Memory B cell (primary cell): ENCODE data around the gene PLPP1.

Source experiments
- ATAC-seq: fragments of 150-1000 bp; cut with Tn5 transposase; 2 replicates; pipeline ENCODE4 v1.10.0; 2021; ENCODE audit warnings: low read depth, mild to moderate bottlenecking, moderate library complexity
- DNase-seq, 2 donors: peaks; one replicate each; pipeline ENCODE4 v3.0.0; 2022; ENCODE audit warnings: low spot score in 2 of 2
- H3K27ac Mint-ChIP-seq: one replicate; pipeline ENCODE4 v1.8.0; 2022; ENCODE audit warnings: mild to moderate bottlenecking, moderate library complexity, mixed read lengths
- H3K27me3 Mint-ChIP-seq: one replicate; pipeline ENCODE4 v1.8.0; 2022; ENCODE audit warnings: mixed read lengths
- H3K36me3 Mint-ChIP-seq: one replicate; pipeline ENCODE4 v1.8.0; 2022; ENCODE audit warnings: mild to moderate bottlenecking, mixed read lengths
- H3K4me1 Mint-ChIP-seq: one replicate; pipeline ENCODE4 v1.8.0; 2022; ENCODE audit warnings: mixed read lengths
- H3K4me3 Mint-ChIP-seq: one replicate; pipeline ENCODE4 v1.8.0; 2022; ENCODE audit warnings: mild to moderate bottlenecking, moderate library complexity, mixed read lengths
- H3K9me3 Mint-ChIP-seq: one replicate; pipeline ENCODE4 v1.8.0; 2022; ENCODE audit warnings: mixed read lengths

Gene PLPP1

GRCh38 chr5:55441107-55441771, 93.5 kb downstream of the PLPP1 start:
- Mint-ChIP-seq H3K9me3 (no peaks in the 10 kb centered on the region), H3K36me3 (peaks cover 18% of the 10 kb centered on the region), H3K4me1 (no peaks in the 10 kb centered on the region), H3K27me3 (no peaks in the 10 kb centered on the region), H3K4me3 (no peak overlapping the region), H3K27ac (peak overlapping the region; percentile 63)
- ATAC-seq (no peak), DNase-seq (no peak)

- DNase-seq = no peak
- Mint-ChIP-seq H3K4me1 (no peaks in the 10 kb centered on the region), H3K36me3 (peaks cover 17% of the 10 kb centered on the region), H3K27me3 (no peaks in the 10 kb centered on the region), H3K4me3 (no peak overlapping the region), H3K27ac (peak overlapping the region; percentile 63), H3K9me3 (peaks cover 4% of the 10 kb centered on the region)
- ATAC-seq = no peak
These were observed 94.5 kb downstream of the PLPP1 start for GRCh38 chr5:55440188-55440646.

GRCh38 chr5:55438998-55439397, 95.8 kb downstream of the PLPP1 start:
- Mint-ChIP-seq H3K27ac (peak overlapping the region; percentile 36), H3K27me3 (no peaks in the 10 kb centered on the region), H3K9me3 (peaks cover 11% of the 10 kb centered on the region), H3K4me3 (no peak overlapping the region), H3K4me1 (no peaks in the 10 kb centered on the region), H3K36me3 (peaks cover 21% of the 10 kb centered on the region)
- DNase-seq (no peak), ATAC-seq (no peak)

GRCh38 chr5:55437859-55438206, 96.9 kb downstream of the PLPP1 start:
- Mint-ChIP-seq H3K4me1 (no peaks in the 10 kb centered on the region), H3K36me3 (peaks cover 24% of the 10 kb centered on the region), H3K27ac (peak overlapping the region; percentile 2), H3K4me3 (no peak overlapping the region), H3K27me3 (no peaks in the 10 kb centered on the region), H3K9me3 (peaks cover 12% of the 10 kb centered on the region)
- DNase-seq (no peak), ATAC-seq (no peak)

DNA sequence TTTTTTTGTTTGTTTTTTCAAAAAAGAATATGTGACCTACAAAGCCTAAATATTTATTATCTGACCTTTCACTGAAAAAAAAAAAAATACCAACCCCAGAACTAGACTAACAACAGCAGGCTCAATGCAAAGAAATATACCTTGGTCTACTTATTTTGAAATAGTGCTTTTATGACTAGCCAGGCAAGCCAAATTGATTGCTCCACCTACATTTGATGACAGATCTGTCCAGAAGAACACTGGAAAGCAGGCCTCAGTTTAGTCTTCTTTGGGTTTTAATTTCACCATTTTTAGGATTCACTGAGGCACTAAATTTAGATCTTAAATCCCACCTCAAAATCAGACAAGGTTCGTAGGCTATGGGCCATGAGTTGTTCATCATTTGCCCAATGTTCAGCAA, 97.3 kb downstream of the PLPP1 start:
- Mint-ChIP-seq H3K27ac (peak overlapping the region; percentile 2), H3K27me3 (no peaks in the 10 kb centered on the region), H3K4me1 (no peaks in the 10 kb centered on the region), H3K4me3 (no peak overlapping the region), H3K9me3 (peaks cover 15% of the 10 kb centered on the region), H3K36me3 (peaks cover 28% of the 10 kb centered on the region)
- no peak for ATAC-seq
- no peak for DNase-seq

DNA sequence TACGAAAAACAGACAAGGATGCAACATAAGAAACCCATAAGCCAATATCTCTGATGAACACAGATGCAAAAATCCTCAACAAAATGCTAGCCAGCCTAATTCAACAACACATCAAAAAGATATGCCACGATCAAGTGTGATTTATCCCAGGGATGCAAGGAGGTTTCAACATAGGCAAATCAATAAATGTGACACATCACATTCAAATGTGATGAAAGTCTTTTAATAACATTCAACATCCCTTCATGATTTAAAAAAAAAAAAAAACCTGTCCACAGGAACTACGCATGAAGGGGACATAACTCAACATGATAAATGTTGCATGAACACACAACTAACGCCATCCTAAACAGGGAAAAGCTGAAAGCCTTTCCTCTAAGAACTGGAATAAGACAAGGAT, 102.2 kb downstream of the PLPP1 start:
- Mint-ChIP-seq H3K27me3 (no peaks in the 10 kb centered on the region), H3K9me3 (peaks cover 23% of the 10 kb centered on the region), H3K4me3 (no peak overlapping the region), H3K36me3 (peaks cover 56% of the 10 kb centered on the region), H3K4me1 (no peaks in the 10 kb centered on the region), H3K27ac (no peak overlapping the region)
- DNase-seq (no peak), ATAC-seq (no peak)

GRCh38 chr5:55429613-55430253, 105.0 kb downstream of the PLPP1 start:
- Mint-ChIP-seq H3K36me3 (peaks cover 54% of the 10 kb centered on the region), H3K27me3 (no peaks in the 10 kb centered on the region), H3K27ac (no peak overlapping the region), H3K9me3 (peaks cover 16% of the 10 kb centered on the region), H3K4me3 (no peak overlapping the region), H3K4me1 (no peaks in the 10 kb centered on the region)
- no peak for ATAC-seq
- DNase-seq = no peak

- peaks cover 49% of the 10 kb centered on the region for H3K36me3 Mint-ChIP-seq
- DNase-seq = no peak
- H3K4me1 Mint-ChIP-seq = no peaks in the 10 kb centered on the region
- no peak for ATAC-seq
- peaks cover 14% of the 10 kb centered on the region for H3K9me3 Mint-ChIP-seq
- no peak overlapping the region for H3K27ac Mint-ChIP-seq
- H3K27me3 Mint-ChIP-seq = no peaks in the 10 kb centered on the region
- H3K4me3 Mint-ChIP-seq = no peak overlapping the region
These were observed 105.5 kb downstream of the PLPP1 start for GRCh38 chr5:55429221-55429612.

GRCh38 chr5:55427157-55427556, 107.6 kb downstream of the PLPP1 start:
- Mint-ChIP-seq H3K4me1 (no peaks in the 10 kb centered on the region), H3K27ac (no peak overlapping the region), H3K27me3 (no peaks in the 10 kb centered on the region), H3K9me3 (peaks cover 6% of the 10 kb centered on the region), H3K36me3 (peaks cover 52% of the 10 kb centered on the region), H3K4me3 (no peak overlapping the region)
- DNase-seq (no peak), ATAC-seq (no peak)

DNA sequence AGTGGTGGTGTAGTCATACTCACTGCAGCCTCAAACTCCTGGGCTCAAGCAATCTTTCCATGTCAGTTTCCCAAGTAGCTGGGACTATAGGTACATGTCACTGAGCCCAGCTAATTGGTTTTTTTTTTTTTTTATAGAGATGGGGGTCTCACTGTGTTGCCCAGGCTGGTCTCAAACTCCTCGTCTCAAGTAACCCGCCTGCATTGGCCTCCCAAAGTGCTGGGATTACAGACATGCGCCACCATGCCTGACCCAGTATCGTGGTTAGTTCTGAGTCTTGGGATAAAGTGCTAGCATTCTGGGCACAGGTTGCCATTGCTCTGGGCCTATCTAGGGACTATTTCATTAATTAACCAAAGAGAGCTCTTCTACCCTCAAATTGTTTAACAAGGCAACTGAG, 108.3 kb downstream of the PLPP1 start:
- ATAC-seq = no peak
- no peak for DNase-seq
- peaks cover 49% of the 10 kb centered on the region for H3K36me3 Mint-ChIP-seq
- H3K27ac Mint-ChIP-seq = no peak overlapping the region
- H3K9me3 Mint-ChIP-seq = peaks cover 2% of the 10 kb centered on the region
- no peaks in the 10 kb centered on the region for H3K27me3 Mint-ChIP-seq
- no peaks in the 10 kb centered on the region for H3K4me1 Mint-ChIP-seq
- H3K4me3 Mint-ChIP-seq = no peak overlapping the region

DNA sequence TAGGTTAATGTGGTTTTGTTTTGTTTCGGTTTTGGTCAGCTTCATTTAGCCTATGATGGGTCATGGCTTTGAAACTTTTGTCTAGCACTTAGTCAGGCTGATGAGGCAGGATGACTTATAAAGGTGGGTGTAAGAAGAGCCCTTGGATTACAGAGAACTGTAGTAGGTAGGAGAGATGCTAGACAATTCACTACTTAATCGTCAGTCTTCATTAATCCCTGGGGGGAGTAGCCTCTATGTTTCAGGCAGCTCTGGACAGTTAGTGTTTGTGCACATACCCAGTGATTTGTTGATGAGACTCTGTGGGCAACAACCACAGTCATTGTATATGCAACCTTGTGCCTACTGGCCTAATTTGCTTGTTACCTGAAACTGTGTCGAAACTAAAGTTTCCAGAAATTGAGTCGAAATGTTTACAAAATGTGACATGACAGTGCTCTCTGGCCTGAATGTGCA, 113.7 kb downstream of the PLPP1 start:
- DNase-seq (no peak), ATAC-seq (no peak)
- H3K36me3 Mint-ChIP-seq = peaks cover 28% of the 10 kb centered on the region
- H3K9me3 Mint-ChIP-seq = no peaks in the 10 kb centered on the region
- no peaks in the 10 kb centered on the region for H3K27me3 Mint-ChIP-seq
- no peak overlapping the region for H3K4me3 Mint-ChIP-seq
- peak overlapping the region; percentile 51 for H3K27ac Mint-ChIP-seq
- H3K4me1 Mint-ChIP-seq = peaks cover 6% of the 10 kb centered on the region

- Mint-ChIP-seq H3K9me3 (no peaks in the 10 kb centered on the region), H3K4me3 (no peak overlapping the region), H3K36me3 (peaks cover 30% of the 10 kb centered on the region), H3K27me3 (no peaks in the 10 kb centered on the region), H3K27ac (no peak overlapping the region), H3K4me1 (peaks cover 6% of the 10 kb centered on the region)
- ATAC-seq (no peak), DNase-seq (no peak)
These were observed 115.5 kb downstream of the PLPP1 start for GRCh38 chr5:55418994-55419968.

DNA sequence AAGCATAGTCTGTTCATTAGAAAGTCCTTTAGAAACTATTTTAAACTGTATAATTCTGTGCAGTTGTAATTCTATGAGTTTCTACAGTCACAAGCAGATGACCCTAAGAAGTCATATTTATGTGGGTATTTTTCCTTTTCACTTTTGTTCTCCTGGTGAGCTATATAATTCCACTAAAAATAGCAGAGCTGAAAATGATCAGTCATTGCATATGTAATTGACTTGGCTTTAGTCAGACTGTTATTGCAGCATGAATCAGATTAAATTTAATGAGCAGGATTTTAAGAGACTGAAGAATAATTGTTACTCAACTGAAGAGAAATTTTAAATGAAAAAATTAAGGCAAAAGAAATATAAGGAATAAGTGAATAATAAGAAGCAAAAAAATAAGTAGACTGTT, 118.5 kb downstream of the PLPP1 start:
- DNase-seq = no peak
- H3K27ac Mint-ChIP-seq = no peak overlapping the region
- H3K9me3 Mint-ChIP-seq = no peaks in the 10 kb centered on the region
- H3K4me3 Mint-ChIP-seq = no peak overlapping the region
- no peaks in the 10 kb centered on the region for H3K27me3 Mint-ChIP-seq
- H3K36me3 Mint-ChIP-seq = peaks cover 24% of the 10 kb centered on the region
- no peak for ATAC-seq
- H3K4me1 Mint-ChIP-seq = peaks cover 6% of the 10 kb centered on the region

DNA sequence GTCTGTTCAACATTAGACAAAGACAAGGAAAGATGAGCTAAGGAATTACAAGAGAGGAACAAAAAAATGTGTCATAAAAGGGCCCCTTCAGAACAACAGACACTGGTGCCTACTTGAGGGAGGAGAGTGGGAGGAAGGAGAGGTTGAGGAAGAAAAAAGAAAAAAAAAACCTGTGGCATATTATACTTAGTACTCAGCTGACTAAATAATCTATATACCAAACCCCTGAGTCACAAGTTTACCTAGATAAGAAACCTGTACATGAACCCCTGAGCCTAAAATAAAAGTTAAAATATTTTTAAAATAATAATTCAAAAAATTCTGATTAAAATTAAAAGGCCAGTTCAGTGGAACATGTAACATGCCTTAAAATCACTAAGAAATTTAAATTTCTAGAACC, 119.7 kb downstream of the PLPP1 start:
- H3K4me3 Mint-ChIP-seq = no peak overlapping the region

More for the DNA sequence above, 119.7 kb downstream of the PLPP1 start:
- DNase-seq = no peak
- Mint-ChIP-seq H3K27me3 (no peaks in the 10 kb centered on the region), H3K4me1 (no peaks in the 10 kb centered on the region), H3K9me3 (no peaks in the 10 kb centered on the region), H3K36me3 (peaks cover 26% of the 10 kb centered on the region), H3K27ac (no peak overlapping the region)
- ATAC-seq = no peak
